Endothelial cell of hepatic sinusoid (primary cell): Measurements from ENCODE around the gene STX16.

Experiments
- in situ Hi-C: cut with HindIII; loops from 2 replicates; pipeline ENCODE4 v1.10.0; 2017; ENCODE audit warnings: low sequenced_read_pairs

The STX16 gene

DNA sequence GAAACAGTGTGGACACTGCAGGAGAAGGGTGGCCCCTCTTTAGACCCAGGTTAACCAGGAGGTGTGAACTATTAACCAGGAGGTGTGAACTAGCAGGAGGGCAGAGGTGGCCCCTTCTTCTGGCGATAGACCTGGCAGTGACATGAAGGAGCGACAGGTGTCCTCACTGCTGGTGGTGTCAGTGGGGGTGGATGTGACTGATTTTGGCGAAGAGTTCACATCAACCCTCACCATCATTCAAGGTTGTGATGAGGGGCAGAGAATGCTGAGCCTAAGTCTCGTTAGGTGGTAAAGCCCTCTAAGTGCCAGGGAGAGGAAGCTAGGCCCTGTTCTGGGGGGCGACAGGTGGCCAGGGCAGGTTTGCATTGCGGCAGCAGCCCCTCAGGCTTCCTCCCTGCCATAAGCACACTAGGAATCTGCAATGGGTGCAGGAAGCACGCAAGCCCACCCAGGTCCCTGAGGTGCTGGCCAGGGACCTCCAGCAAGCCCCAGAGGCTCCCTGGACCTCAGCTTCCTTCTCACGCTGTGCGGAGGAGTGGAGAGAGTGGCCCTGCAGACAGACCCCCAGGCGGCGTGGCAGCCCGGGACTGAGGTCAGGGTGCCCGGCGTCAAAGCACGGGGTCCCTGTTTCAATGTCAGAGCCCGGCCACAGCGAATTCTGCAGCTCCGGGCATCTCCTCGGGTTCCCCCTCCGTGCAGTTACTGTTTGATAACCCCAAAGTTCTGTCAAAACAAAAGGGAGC, 55.2 kb downstream of the STX16 start:
- in situ Hi-C loops = no loop called here

GRCh38 chr20:58706975-58707681, 56.0 kb downstream of the STX16 start:
- in situ Hi-C loops = no loop called here

- in situ Hi-C loops = no loop called here
Measured at GRCh38 chr20:58707770-58708169, 56.7 kb downstream of the STX16 start.

DNA sequence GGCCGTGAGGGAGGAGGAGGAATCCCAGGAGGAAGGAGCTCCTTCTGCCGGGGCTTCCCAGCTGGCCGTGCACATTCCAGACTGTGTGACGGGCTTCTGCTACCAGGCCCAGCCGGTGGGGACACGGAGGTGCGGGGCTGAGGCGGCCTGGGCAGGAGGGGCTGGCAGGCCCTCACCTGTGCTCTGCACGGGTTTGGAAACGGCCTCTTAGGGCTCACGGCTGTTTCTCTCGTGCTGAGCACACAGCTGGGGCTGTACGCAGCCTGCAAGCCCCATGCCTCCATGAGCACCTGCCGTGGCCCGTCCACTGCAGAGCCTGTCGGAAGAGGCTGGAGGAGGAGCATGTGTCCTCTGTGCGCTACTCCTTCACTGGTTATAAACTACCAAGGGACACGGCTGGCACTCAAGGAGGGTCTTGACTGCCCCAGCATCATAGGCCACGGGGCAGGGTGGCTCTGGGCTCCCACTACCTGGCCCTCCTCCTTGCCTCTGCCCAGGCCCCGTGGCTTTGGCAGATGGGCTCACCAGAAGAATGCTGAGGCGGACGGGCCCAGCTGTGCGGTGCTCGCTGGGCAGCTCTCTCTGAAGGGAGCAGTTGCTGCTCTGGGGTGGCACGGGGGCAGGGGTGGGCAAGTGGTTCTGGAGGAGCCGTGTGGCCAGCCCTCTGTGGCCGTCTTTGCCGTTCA, 57.3 kb downstream of the STX16 start:
- in situ Hi-C loops = no loop called here

- in situ Hi-C loops = no loop called here
Measured at GRCh38 chr20:58709013-58709702, 58.1 kb downstream of the STX16 start.

DNA sequence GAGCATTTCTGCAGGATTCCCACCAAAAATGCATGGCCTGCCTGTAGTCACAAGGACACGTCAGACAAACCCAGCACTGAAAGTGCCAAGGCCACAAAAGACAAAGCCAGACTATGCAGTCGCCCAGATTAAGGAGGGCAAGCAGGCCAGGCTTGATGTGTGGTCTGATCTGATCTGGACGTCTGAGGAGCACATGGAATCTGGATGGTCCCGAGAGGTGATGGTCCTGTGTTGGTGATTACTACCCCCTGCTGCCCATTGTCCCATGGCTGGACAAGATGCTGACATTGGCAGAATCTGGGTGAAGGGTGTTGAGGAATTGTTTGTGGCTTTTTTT, 58.6 kb downstream of the STX16 start:
- in situ Hi-C loops = no loop called here

- in situ Hi-C loops = no loop called here
Measured at GRCh38 chr20:58710481-58711265, 59.6 kb downstream of the STX16 start.

DNA sequence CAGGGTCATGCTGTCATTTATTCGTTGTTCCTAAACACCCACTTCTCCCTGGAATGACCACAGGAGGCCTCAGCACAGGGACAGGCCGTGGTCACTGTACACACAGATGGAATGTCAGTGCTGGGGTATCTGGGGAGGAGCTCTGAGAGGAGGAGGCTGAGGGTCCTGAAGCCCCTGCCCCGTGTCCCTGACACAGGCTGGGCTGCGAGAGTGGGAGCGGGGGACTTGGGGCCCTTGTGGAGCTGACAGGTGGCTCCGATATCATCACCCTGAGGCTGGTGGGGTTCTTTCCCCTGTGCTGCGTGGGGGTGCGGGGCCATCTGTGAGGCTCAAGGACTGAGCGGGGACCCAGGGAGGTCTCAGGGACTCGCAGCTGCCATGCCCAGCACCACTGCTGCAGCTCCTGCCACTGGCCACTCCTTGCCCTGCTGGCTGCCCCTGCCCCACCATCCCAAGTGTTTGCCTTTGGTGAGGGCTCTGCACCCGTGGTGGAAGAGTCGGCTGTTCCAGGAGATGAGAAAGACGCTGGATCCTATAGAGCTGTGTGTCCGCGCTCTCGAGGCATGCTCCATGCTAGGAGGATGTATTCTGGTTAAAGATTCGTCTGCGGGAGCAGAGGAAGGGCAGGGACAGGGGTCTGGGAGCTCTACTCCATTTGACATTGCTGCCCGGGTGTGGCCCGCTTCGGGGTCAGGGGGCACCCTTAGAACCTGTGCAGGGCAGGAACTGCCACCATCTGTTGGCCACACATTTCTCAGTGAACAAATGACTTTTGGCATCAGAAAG, 60.4 kb downstream of the STX16 start:
- in situ Hi-C loops = no loop called here

GRCh38 chr20:58712151-58712791, 61.2 kb downstream of the STX16 start:
- in situ Hi-C loops = no loop called here

DNA sequence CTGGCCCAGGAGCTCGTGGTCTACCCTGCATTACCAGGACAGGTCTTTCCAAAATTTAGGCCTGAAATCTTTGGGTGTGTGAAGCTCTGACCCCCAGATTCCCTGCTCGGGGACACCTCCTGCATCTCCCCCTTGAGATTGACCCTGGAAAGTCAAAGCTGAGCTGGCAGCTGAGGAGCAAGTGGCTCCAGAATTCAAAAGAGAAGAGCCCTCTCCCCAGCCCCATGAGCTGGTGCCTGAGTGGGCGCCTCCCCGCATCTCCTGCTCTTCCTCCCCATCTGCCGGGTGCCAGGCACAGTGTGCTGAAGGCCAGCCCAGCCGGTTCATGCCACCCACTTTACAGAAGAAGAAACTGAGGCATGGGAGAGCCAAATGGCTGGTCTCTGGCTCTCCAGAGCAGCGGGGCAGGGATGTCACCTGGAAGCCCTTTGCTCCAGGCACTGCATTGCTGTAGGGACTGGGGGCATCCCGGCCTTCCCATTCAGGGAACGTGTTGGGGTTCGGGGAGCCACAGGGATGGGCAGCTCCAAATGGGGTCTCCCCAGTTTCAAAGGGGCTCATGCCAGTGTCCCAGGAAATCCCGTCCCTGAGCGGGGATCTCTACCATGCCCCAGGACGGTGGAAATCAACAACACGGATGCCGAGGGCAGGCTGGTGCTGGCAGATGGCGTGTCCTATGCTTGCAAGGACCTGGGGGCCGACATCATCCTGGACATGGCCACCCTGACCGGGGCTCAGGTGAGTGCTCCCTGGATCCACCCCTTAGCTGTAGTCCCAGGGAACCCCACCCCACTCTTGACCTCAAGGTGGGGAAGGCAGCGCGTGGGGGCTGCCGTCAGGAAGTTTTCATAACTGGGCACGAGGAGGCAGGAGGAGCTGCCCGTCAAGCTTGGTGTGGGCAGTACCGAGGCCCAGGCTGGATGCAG, 62.0 kb downstream of the STX16 start:
- in situ Hi-C loops = no loop called here

DNA sequence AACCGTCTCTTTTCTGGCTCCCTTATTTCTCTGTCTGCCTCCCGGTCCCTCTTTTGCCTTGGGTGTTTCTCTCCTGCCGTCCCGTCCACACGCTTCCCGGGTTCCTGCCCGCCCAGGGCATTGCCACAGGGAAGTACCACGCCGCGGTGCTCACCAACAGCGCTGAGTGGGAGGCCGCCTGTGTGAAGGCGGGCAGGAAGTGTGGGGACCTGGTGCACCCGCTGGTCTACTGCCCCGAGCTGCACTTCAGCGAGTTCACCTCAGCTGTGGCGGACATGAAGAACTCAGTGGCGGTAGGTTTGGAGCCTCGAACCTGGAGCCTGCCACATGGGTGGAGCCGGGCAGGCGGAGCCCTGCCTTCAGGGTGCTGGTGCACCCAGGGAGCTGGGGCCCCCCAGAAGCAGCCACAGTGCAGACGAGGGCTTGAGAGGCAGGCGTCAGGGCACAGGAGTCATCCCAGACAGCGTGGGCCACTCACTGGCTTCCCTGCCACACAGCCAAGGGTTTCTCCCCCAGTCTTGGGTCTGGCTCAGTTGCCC, 62.8 kb downstream of the STX16 start:
- in situ Hi-C loops = no loop called here

- in situ Hi-C loops = no loop called here
Measured at GRCh38 chr20:58714340-58714922, 63.3 kb downstream of the STX16 start.

- in situ Hi-C loops = no loop called here
Measured at GRCh38 chr20:58714923-58715351, 63.9 kb downstream of the STX16 start.

DNA sequence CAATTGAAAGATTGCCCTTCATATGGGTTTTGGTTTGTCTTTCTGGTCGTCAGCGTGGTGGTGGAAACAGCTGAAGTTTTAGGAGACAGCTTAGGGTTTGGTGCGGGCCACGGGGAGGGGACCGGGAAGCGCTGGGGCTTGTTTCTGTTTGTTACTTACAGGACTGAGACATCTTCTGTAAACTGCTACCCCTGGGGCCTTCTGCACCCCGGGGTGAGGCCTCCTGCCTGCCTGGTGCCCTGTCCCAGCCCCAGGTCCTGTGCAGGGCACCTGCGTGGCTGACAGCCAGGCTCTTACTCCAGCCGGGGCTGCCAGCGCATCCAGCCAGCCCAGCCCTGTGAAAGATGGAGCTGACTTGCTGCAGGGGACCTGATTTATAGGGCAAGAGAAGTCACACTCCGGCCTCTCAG, 64.3 kb downstream of the STX16 start:
- in situ Hi-C loops = no loop called here

- in situ Hi-C loops = no loop called here
Measured at GRCh38 chr20:58715801-58716475, 64.9 kb downstream of the STX16 start.

- in situ Hi-C loops = no loop called here
Measured at GRCh38 chr20:58716476-58717277, 65.6 kb downstream of the STX16 start.
